ENCODE measurements around the gene ATF7.
"Not testable (repeated sequence)": the region's sequence is repeated elsewhere in the genome, so short reads cannot be mapped to it uniquely, and the experiment has no call there.

The ATF7 gene

GRCh38 chr12:53594897-53595615 is 31.1 kb downstream of the ATF7 start:
- no peak for DNase-seq (ENCODE audit: low read depth)

GRCh38 chr12:53593707-53594106 is 32.5 kb downstream of the ATF7 start:
- DNase-seq (ENCODE audit: low read depth) = no peak

GRCh38 chr12:53593031-53593430 is 33.2 kb downstream of the ATF7 start:
- no peak for DNase-seq (ENCODE audit: low read depth)

GRCh38 chr12:53592426-53592825 is 33.8 kb downstream of the ATF7 start:
- no peak for DNase-seq (ENCODE audit: low read depth)

- no peak for DNase-seq (ENCODE audit: low read depth)
These were observed 34.6 kb downstream of the ATF7 start for GRCh38 chr12:53591301-53592206.

- no peak for DNase-seq (ENCODE audit: low read depth)
These were observed 35.5 kb downstream of the ATF7 start for GRCh38 chr12:53590652-53591051.

GRCh38 chr12:53589915-53590314 is 36.3 kb downstream of the ATF7 start:
- no peak for DNase-seq (ENCODE audit: low read depth)

GRCh38 chr12:53589423-53589822 is 36.8 kb downstream of the ATF7 start:
- no peak for DNase-seq (ENCODE audit: low read depth)

GRCh38 chr12:53588123-53588522 is 38.1 kb downstream of the ATF7 start:
- no peak for DNase-seq (ENCODE audit: low read depth)

GRCh38 chr12:53586745-53587144 is 39.4 kb downstream of the ATF7 start:
- DNase-seq (ENCODE audit: low read depth) = no peak

GRCh38 chr12:53585448-53586125 is 40.6 kb downstream of the ATF7 start:
- no peak for DNase-seq (ENCODE audit: low read depth)

- DNase-seq (ENCODE audit: low read depth) = no peak
These were observed 46.6 kb downstream of the ATF7 start for GRCh38 chr12:53579545-53579955.

- no peak for DNase-seq (ENCODE audit: low read depth)
These were observed 47.4 kb downstream of the ATF7 start for GRCh38 chr12:53578783-53579182.

GRCh38 chr12:53577941-53578352 is 48.2 kb downstream of the ATF7 start:
- DNase-seq (ENCODE audit: low read depth) = no peak

- DNase-seq (ENCODE audit: low read depth) = no peak
These were observed 50.5 kb downstream of the ATF7 start for GRCh38 chr12:53575502-53576249.

- no peak for DNase-seq (ENCODE audit: low read depth)
These were observed 53.9 kb downstream of the ATF7 start for GRCh38 chr12:53572134-53572758.

GRCh38 chr12:53571295-53571694 is 54.9 kb downstream of the ATF7 start:
- no peak for DNase-seq (ENCODE audit: low read depth)

GRCh38 chr12:53568809-53569557 is 57.2 kb downstream of the ATF7 start:
- no peak for DNase-seq (ENCODE audit: low read depth)

GRCh38 chr12:53567961-53568808 is 58.0 kb downstream of the ATF7 start:
- no peak for DNase-seq (ENCODE audit: low read depth)

- not testable (repeated sequence) for DNase-seq (ENCODE audit: low read depth)
These were observed 60.8 kb downstream of the ATF7 start for GRCh38 chr12:53565376-53565775.

All from activated T-helper 1 cell treated with Interleukin-2 at 50 U/mL for 16 hours (primary cell).